Mesothelial cell of epicardium (in vitro differentiated cells): ENCODE data around the gene KDM7A. TPM values are rescaled to one million over a fixed set of nuclear protein-coding genes. Genes with fewer than 3 reads are reported as not detected.
"Not testable (repeated sequence)": the region's sequence is repeated elsewhere in the genome, so short reads cannot be mapped to it uniquely, and the experiment has no call there.

Experiments used
- DNase-seq, 2 experiments: peaks; one replicate each; pipeline ENCODE4 v3.0.0; 2021; ENCODE audit warnings: low spot score in 2 of 2; ENCODE audit not compliant: unreplicated experiment in 2 of 2
- H3K27ac Mint-ChIP-seq: 2 replicates; pipeline ENCODE4 v1.8.0; 2021; ENCODE audit warnings: mixed read lengths
- H3K27me3 Mint-ChIP-seq: 2 replicates; pipeline ENCODE4 v1.8.0; 2021; ENCODE audit warnings: low read depth, mixed read lengths
- H3K36me3 Mint-ChIP-seq: 2 replicates; pipeline ENCODE4 v1.8.0; 2021; ENCODE audit warnings: mixed read lengths
- H3K4me1 Mint-ChIP-seq: 2 replicates; pipeline ENCODE4 v1.8.0; 2021; ENCODE audit warnings: mixed read lengths
- H3K4me3 Mint-ChIP-seq: 2 replicates; pipeline ENCODE4 v1.8.0; 2021; ENCODE audit warnings: mild to moderate bottlenecking, moderate library complexity, mixed read lengths
- H3K9me3 Mint-ChIP-seq: 2 replicates; pipeline ENCODE4 v1.8.0; 2021; ENCODE audit warnings: mixed read lengths
- CTCF ChIP-seq: fragments of 200-600 bp; sonication (generic); IDR thresholded peaks from one replicate; pipeline ENCODE4 v1.5.0; 2021; ENCODE audit warnings: antibody characterized with exemption; ENCODE audit not compliant: unreplicated experiment
- total RNA-seq: library from RNA; stranded (reverse); gene quantifications from 3 replicates; pipeline ENCODE4 v1.2.1, GENCODE V29; 2021

Gene KDM7A
- total RNA-seq, 1 donor from 2014 or later = 8.4 TPM

GRCh38 chr7:140122965-140123364 is 53.8 kb downstream of the KDM7A start:
- Mint-ChIP-seq H3K9me3 (no peaks in the 10 kb centered on the region), H3K4me1 (no peaks in the 10 kb centered on the region), H3K4me3 (no peak overlapping the region), H3K27ac (no peak overlapping the region), H3K27me3 (no peaks in the 10 kb centered on the region), H3K36me3 (peaks cover 8% of the 10 kb centered on the region)
- TF ChIP-seq CTCF = no peak
- DNase-seq = no peak

- no peak for DNase-seq
- H3K9me3 Mint-ChIP-seq = no peaks in the 10 kb centered on the region
- H3K4me1 Mint-ChIP-seq = no peaks in the 10 kb centered on the region
- TF ChIP-seq CTCF = no peak
- no peaks in the 10 kb centered on the region for H3K27me3 Mint-ChIP-seq
- peaks cover 5% of the 10 kb centered on the region for H3K36me3 Mint-ChIP-seq
- no peak overlapping the region for H3K27ac Mint-ChIP-seq
- no peak overlapping the region for H3K4me3 Mint-ChIP-seq
Observed at GRCh38 chr7:140121326-140121725, 55.5 kb downstream of the KDM7A start.

DNA sequence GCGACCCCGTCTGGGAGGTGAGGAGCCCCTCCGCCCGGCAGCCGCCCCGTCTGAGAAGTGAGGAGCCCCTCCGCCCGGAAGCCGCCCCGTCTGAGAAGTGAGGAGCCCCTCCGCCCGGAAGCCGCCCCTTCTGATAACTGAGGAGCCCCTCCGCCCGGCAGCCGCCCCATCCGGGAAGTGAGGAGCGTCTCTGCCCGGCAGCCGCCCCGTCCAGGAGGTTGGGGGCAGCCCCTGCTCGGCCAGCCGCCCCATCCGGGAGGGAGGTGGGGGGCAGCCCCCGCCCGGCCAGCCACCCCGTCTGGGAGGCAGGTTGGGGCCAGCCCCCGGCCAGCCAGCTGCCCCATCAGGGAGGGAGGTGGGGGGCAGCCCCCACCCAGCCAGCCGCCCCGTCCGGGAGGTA is 62.0 kb downstream of the KDM7A start:
- H3K9me3 Mint-ChIP-seq, DNase-seq, H3K27ac Mint-ChIP-seq, H3K4me1 Mint-ChIP-seq, H3K27me3 Mint-ChIP-seq, H3K4me3 Mint-ChIP-seq: not testable (repeated sequence)
- peaks cover 36% of the 10 kb centered on the region for H3K36me3 Mint-ChIP-seq

DNA sequence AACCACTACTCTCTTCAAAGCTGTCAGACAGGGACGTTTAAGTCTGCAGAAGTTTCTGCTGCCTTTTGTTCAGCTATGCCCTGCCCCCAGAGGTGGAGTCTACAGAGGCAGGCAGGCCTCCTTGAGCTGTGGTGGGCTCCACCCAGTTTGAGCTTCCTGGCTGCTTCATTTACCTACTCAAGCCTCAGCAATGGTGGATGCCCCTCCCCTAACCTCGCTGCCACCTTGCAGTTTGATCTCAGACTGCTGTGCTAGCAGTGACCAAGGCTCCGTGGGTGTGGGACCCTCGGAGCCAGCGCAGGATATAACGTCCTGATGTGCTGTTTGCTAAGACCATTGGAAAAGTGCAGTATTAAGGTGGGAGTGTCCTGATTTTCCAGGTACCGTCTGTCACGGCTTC is 68.0 kb downstream of the KDM7A start:
- H3K27me3 Mint-ChIP-seq, H3K4me3 Mint-ChIP-seq, DNase-seq, H3K4me1 Mint-ChIP-seq, H3K27ac Mint-ChIP-seq: not testable (repeated sequence)
- peaks cover 59% of the 10 kb centered on the region for H3K36me3 Mint-ChIP-seq
- H3K9me3 Mint-ChIP-seq = peaks cover 37% of the 10 kb centered on the region

GRCh38 chr7:140096459-140096858 is 80.3 kb downstream of the KDM7A start:
- H3K36me3 Mint-ChIP-seq = peaks cover 59% of the 10 kb centered on the region
- no peak for TF ChIP-seq CTCF
- no peaks in the 10 kb centered on the region for H3K27me3 Mint-ChIP-seq
- no peak overlapping the region for H3K4me3 Mint-ChIP-seq
- H3K9me3 Mint-ChIP-seq = peaks cover 2% of the 10 kb centered on the region
- H3K4me1 Mint-ChIP-seq = no peaks in the 10 kb centered on the region
- H3K27ac Mint-ChIP-seq = no peak overlapping the region
- DNase-seq = no peak

DNA sequence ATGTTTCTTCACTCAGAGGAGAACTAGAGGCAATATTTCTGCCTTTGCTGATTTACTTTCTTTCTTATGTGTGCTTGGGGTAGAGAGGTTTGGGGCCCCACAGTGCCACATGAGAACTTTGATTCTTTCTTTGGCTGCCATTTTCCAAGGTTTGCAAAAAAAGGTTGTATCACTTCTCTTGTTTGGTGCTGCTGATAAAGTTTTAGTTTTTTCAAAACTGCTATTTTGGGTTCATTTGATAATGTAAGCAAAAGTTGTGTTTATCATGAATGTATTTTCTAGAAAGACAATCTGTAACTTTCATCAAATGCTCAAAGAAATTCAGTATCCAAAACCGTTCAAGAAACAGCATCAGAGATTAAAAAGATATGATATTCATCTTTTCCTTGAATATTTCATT is 83.4 kb downstream of the KDM7A start:
- H3K4me3 Mint-ChIP-seq = no peak overlapping the region
- H3K27me3 Mint-ChIP-seq = no peaks in the 10 kb centered on the region
- peaks cover 2% of the 10 kb centered on the region for H3K9me3 Mint-ChIP-seq
- DNase-seq = no peak
- H3K4me1 Mint-ChIP-seq = no peaks in the 10 kb centered on the region
- peaks cover 56% of the 10 kb centered on the region for H3K36me3 Mint-ChIP-seq
- H3K27ac Mint-ChIP-seq = no peak overlapping the region
- TF ChIP-seq CTCF = no peak

DNA sequence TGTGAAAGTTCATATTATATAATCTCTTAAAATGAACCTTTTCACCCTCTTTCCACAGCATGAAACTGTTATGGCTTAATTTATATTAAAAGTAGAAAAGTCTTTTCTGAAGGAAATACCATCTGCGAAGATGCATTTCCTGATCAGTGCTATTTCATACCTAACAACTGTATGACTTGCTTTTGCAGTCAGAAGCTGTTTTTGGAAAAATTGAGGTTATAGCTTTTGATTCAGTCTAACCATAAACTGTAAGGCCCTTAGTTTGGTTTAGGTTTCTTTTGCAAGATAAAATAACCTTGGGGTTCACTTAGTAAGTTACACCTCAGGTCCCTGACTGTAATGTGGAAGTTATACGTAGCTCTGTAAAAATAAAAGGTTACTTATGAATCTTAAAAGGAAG is 91.3 kb downstream of the KDM7A start:
- H3K9me3 Mint-ChIP-seq = no peaks in the 10 kb centered on the region
- TF ChIP-seq CTCF = no peak
- H3K27ac Mint-ChIP-seq = no peak overlapping the region
- no peaks in the 10 kb centered on the region for H3K4me1 Mint-ChIP-seq
- no peak for DNase-seq
- peaks cover 2% of the 10 kb centered on the region for H3K36me3 Mint-ChIP-seq
- H3K27me3 Mint-ChIP-seq = no peaks in the 10 kb centered on the region
- no peak overlapping the region for H3K4me3 Mint-ChIP-seq
